ENCODE data around the gene LILRB5.
"Not testable (repeated sequence)": the region's sequence is repeated elsewhere in the genome, so short reads cannot be mapped to it uniquely, and the experiment has no call there.

LILRB5 gene

DNA sequence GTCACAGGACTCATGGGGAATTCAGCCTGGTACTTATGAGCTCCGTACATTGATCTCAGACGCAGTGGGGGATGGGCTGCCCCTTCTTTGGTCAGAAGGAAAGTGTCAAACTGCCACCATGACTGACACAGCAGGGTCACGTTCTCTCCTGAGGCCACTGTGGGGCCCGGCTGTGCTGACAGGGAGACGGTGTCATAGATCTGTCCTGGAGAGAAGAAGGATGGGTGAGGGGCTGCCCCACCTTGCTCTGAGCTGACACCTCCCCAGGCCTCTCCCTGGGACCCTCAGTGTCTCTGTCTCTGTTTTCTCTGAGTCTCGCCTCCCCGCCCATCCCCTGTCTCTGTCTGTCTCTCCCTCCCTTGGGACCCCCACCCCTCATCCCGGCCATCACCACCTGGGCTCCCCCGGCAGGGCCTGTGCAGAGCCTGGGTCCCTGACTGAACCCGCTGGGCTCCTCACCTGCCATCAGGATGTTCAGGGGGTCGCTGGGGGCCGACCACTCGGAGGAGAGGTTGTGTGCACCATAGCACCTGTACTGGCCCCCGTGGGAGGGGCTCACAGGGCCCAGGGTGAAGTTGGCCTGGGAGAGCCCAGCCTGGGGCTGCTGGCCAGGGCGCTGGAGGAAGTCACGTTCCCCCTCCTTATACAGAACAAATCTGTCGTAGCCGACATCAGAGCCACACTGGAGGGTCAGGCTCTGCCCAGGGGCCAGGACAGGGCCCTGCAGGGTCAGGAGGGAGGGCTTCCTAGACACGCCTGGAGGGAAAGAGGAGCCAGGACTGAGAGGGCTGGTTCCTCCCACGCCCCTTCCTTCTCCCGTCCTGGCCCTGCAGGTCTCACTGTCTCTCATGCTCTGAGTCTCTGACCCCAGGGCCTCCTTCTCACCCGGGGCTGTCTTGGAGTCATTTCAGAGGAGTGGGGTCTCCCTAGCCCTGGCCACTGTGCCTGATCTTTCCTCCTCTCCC, 16.4 kb downstream of the LILRB5 start:
- not testable (repeated sequence) for DNase-seq

DNA sequence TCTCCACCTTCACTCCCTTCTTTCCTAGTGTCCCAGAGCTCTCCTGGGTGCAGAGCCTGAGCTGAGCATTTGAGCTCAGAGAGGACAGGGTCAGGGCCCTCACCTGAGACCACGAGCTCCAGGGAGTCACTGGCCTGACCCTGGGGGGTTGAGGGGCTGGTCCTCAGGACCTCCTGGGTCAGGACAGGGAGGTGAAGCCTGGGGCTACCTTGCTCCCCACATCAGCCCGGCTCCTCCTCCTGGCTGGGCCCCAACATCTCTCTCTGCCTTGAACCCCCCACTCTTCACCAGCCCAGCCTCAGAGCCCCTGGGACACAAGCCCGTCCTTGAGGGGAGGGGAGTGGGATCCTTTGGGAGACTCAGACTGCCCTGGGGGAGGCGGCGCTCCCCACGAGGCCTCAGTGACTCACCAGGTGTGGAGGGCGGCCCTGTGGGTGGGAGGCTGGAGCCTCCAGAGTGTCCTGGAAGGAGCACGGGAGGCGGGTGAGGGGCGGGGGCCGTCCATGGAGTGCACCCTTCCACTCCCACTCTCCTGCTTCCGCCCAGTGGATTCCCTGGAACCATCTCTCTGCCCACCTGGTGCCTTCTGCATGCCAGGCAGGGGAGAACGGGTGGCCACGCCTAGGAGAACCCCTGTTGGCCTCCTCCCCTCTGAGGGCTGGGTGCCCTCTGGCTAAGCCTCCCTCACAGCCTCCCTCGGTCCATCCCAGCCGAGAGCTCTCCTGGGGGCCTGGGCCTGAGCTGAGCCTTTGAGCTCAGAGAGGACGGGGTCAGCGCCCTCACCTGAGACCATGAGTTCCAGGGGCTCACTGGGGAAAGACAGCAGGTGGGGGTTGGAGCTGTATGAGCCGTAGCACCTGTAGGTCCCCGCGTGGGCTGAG, 17.3 kb downstream of the LILRB5 start:
- not testable (repeated sequence) for DNase-seq

DNA sequence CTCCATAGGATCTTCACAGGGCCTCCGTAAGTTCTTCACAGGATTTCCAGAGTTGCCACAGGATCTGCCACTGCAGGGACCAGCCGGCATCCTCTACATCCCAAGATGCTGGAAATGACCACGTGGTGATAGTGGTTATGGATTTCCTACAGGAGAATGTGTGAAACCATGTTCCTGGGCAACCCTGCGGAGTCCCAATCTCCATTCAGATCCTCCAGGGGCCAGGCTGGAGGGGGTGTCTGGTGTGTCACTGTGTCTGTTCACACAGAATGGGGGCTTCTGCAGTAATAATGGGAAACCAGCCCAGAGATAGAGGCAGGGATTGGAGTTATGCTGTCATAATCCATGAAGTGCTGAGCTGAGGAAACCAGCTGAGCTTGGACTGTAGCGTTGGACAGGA, 23.1 kb downstream of the LILRB5 start:
- DNase-seq: no peak

DNA sequence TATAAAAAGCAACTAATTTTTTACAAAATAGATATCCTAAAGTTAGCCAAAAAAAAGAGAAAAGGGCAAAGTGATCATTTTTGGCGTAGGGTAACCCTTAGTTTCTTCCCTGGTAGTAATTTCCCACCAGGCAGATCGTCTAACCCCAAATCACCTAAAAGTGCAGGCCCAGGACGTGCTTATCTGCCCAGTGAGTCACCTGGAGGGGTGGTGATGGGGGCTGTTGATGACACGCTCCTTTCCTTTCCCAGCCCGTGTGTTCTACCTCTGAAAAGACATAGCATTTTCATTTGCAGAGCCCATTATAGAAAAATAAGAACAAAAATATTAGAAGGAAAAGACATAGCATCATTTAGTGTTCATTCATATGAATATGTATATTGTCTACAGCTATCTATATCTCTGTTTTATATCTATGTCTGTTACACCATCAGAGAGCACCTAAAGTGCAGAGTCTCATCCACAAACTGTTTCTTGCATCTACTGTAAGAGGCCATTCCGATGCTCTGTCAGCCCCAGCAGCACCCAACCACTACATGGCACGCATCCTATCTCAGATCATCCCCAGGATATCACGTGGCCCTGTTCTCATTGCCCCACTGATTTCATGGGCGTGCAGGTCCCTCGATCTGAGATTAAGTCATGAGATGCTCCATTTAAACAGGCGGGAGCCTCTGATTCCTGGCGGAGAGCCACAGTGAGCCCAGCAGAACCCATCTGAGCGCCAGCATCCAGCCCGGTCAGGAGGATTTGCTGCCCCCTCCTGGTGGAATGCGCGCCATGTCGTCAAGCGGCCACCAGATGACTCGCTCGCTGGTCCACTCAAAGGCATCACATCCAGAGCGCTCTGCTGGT, 25.8 kb downstream of the LILRB5 start:
- DNase-seq: peak; percentile 82 to 87

- DNase-seq: no peak
These were observed 27.0 kb downstream of the LILRB5 start for GRCh38 chr19:54230031-54230430.

DNA sequence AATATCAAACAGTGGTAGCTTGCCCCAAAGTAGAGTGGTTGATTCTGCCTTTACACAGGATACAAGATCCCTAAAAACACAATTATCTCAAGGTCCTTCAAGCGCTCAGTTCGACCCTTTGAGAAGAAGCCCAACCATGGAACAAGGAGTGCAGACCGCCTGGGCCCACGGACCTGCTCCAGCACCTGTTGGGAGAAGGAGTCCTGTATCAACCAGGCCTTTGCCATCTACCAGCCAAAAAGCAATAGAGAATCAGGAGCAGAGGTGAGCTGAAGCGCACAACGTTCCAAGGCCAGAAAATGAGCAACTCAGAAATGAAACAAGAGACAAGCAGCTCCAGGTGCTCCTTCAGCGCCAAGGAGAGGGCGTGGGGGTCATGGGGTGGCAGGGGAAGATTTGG, 27.9 kb downstream of the LILRB5 start:
- DNase-seq: no peak

DNA sequence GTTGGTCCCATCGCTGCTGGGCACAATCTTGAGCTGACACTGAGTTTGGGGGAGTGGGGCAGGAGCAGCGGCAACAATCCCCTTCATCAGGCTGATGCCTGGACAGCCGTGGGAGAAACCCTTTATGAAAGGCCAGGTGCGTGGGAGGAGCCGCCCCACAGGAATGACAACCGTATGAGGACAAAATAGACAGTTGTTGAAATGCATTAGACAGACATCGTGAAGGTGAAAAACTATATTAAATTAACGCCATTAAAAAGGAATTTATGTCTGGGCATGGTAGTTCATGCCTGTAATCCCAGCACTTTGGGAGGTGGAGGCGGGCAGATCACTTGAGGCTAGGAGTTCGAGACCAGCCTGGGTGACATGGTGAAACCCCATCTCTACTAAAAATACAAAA, 32.5 kb downstream of the LILRB5 start:
- DNase-seq: not testable (repeated sequence)

GRCh38 chr19:54223937-54224281, 33.2 kb downstream of the LILRB5 start:
- not testable (repeated sequence) for DNase-seq

DNA sequence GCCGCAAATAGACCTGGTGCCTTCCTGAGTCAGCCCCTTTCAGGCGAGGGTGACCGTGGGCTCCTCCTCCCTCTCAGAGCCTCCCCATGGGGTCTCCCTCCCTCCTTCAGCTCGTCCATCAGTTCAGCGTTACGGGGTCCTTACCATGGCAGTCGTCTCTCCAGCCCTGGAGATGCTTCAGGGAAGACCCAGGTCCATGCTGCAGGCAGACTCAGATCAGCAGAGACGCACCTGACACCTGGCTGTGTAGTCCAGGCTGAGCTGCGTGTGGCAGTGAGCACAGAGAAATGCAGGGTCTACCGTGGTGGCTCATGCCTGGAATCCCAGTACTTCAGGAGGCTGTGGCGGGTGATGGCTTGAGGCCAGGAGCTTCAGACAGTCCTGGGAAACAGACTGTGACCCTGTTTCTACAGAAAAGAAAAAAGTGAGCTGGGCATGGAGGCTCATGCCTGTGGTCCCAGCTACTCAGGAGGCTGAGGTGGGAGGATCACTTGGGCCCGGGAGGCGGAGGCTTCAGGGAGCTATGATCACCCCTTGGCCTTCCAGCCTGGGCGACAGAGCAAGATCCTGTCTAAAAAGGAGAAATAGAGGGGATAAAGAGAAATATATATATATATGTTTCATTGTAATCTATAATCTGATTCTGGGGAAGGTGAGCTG, 33.7 kb downstream of the LILRB5 start:
- not testable (repeated sequence) for DNase-seq

GRCh38 chr19:54222474-54223276, 34.4 kb downstream of the LILRB5 start, which contains the start of gene LILRB3:
Gene LILRB3, minus strand, starts transcription at chr19:54223007. Its CDS starts 31 bp downstream, at chr19:54222976.
- DNase-seq: peak in 1 of 2 donors; percentile 52

DNA sequence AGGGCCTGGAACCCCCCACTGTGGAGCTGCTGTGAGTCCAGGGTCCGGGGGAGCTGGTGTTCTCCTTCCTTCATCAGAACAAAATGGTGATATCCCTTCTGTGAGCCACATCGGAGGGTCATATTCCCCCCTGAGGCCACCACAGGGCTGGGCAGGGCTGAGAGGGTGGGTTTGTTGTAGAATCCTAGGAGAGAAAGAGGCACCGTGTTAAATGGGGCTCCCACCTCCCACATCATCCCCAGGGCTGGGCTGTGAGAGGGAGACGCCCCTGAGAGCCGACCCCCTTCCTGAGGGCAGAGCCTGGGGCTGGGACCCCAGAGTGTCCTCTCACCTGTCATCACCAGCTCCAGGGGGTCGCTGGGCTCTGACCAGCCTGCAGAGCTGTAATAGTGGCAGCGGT, 35.1 kb downstream of the LILRB5 start:
- not testable (repeated sequence) for DNase-seq

GRCh38 chr19:54219702-54220101, 37.4 kb downstream of the LILRB5 start:
- DNase-seq: not testable (repeated sequence)

DNA sequence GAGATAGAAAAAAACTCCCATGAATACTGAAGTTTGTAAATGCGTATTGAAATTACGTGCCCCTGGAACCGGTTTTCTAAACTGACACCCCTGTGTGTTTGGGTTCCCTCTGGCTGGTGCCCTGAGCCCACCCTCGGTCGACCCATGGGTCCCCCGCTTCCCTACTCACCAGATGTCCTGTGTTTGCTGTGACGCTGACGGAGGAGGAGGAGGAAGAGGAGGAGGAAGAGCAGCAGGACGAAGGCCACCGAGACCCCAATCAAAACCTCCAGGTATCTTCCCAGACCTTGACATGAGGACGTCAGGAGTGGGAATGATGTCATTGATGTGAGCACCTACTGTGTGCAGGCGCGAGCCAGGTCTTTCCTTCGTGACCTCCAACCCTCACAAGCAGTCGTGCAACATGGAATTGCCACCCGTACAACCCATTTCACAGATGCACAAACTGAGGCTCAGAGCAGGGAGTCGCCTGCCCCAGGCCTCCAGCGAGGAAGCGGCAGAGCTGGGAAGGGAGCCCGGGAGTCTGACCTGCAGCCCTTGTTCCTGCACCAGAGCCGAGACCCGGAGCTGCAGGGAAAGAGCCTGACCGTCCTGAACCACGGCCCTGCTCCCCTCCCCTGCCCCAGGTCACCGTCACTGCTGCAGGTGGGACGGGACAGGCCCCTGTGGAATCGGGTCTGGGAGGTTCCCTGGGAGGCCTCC, 38.0 kb downstream of the LILRB5 start:
- no peak for DNase-seq

GRCh38 chr19:54218259-54218658, 38.8 kb downstream of the LILRB5 start:
- no peak for DNase-seq

DNA sequence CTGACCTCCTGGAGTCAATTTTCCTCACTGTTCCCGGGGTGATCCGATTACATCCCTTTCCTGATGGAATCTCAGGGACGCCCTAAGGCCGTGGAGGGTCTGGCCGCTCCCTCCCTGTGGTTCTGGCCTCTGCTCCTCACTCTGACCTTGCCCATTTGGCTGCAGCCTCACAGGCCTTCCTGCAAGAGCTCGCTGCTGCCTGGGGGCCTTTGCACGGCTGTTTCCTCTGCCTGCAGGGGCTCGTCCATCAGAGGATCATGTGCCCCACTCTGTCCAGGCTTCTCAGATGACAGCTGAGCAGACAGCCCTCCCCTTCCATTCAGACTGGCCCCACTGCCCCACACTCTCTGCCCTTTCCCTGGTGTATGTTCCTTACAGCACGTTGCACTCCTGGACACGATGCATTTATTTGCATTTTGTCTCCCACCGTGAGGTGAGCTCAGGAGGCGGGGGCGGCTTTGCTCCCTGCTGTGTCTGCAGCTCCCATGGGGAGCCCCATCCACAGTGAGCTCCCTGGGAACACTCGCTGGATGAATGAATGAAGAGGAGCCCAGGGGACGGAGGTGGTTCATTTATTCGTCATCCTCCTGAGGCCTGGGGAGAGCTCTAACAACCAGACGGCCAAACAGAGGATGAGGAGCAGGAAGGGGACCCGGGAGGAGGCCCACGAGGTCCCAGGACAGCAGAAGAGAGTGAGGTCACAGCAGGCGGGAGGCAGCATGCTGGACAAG, 39.4 kb downstream of the LILRB5 start:
- not testable (repeated sequence) for DNase-seq

GRCh38 chr19:54216869-54217268, 40.2 kb downstream of the LILRB5 start:
- DNase-seq: no peak

GRCh38 chr19:54214734-54215133, 42.3 kb downstream of the LILRB5 start:
- DNase-seq: not testable (repeated sequence)

GRCh38 chr19:54214217-54214616, 42.9 kb downstream of the LILRB5 start:
- DNase-seq: not testable (repeated sequence)

DNA sequence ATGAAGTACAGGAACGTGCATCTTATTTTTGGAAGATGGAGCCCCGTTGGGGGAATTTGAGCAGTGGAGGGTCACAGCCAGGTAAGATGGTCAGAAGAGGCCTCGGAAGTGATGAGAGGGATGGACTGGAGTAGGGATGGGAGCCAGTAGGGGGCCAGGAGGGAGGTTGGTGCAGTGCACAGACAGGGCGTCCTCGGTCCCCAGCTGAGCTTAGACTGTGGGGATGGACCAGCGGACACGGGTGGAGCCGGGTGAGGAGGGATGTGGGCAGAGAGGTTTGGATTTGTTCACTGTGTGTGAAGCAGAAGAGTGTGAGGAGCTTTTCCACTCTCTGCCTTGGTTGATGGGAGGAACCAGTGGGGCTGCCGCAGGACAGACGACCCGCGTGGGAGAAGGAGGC, 45.8 kb downstream of the LILRB5 start:
- DNase-seq: no peak
